G401.6 (cell line): Measurements from ENCODE around the gene TAOK2.
"Not testable (repeated sequence)": the region's sequence is repeated elsewhere in the genome, so short reads cannot be mapped to it uniquely, and the experiment has no call there.

Experiments
- FAIRE-seq: peaks from 2 replicates; lab custom pipeline; 2012; peaks lifted over from hg19 to GRCh38; lab: Jason Lieb, UNC

Gene TAOK2

GRCh38 chr16:30004811-30005242 is 31.2 kb downstream of the TAOK2 start:
- no peak for FAIRE-seq

GRCh38 chr16:30005341-30006094 is 31.9 kb downstream of the TAOK2 start:
- FAIRE-seq = peak; percentile 82

DNA sequence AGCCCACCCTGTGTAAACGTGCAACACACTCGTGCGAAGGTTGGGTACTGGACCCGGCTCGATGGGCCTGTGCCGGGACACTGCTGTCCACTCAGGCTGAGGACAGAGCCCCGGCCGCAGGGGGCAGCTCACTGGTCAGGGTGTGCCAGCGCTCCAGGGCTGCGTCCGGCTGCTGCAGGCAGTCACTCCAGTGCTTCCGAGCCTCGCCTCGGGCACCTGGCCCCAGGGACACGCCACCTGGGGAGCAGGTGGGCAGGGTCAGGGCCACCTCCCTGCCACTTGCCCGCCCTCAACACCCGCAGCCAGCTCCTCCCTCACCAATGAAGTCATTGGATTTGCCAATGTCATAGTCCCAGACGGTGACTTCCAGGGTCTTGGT is 32.4 kb downstream of the TAOK2 start:
- FAIRE-seq = no peak

DNA sequence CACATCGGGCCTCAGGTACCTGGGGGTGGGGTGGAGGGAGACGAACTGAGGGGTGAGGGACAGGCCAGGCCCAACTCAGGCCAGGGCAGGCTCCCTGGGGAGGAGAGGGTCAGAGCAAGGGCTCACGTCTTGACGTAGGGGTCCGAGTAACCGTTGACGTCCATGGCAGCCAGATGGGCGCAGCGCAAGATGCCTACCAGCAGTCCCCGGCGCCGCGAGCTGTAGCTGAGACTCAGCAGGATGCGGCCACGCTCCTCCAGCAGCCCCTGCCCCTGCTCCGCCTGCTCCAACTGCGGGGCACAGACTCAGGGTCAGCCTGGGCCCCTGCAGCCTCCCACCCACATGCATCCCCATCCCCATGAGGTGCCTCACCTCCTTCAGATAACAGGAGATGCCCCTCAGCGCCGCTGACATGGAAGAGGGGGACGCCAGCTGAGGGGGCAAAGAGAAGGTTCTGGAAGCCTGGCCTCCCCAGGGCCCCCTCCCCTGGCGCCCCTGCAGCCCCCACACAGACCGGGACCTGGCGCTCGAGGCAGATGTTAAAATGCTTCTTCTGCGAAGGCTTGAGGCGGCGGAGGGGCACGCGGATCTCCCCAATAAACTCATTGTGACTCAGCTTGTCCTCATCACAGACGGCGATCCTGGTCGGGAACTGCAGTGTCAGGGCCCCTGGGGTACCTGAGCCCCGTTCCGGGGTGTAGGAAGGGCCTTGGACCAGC is 33.1 kb downstream of the TAOK2 start:
- FAIRE-seq = no peak

DNA sequence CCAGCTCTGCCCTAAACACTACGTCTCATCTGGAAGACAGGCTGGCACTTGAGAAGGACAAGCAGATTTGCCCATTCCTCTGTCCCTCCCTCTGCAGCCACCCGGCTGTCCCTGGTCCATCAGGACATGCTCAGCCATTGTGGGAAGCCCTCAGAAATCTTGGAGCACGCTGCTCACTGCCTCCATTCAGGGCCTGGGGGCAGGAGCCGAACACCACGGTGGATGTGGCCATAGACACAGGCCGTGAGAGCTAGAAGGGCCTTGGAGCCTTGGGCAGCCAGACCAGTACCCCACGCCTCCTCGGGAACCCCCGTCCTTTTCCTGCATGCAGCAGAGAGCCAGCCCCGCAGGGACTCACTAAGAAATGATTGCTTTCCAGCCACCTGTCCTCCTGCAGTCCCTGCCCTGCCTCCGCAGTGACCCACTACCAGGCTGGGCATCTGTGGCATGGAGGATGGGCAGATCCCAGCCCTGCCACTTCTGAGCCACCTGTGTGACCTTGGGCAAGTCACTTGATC is 33.8 kb downstream of the TAOK2 start:
- no peak for FAIRE-seq

DNA sequence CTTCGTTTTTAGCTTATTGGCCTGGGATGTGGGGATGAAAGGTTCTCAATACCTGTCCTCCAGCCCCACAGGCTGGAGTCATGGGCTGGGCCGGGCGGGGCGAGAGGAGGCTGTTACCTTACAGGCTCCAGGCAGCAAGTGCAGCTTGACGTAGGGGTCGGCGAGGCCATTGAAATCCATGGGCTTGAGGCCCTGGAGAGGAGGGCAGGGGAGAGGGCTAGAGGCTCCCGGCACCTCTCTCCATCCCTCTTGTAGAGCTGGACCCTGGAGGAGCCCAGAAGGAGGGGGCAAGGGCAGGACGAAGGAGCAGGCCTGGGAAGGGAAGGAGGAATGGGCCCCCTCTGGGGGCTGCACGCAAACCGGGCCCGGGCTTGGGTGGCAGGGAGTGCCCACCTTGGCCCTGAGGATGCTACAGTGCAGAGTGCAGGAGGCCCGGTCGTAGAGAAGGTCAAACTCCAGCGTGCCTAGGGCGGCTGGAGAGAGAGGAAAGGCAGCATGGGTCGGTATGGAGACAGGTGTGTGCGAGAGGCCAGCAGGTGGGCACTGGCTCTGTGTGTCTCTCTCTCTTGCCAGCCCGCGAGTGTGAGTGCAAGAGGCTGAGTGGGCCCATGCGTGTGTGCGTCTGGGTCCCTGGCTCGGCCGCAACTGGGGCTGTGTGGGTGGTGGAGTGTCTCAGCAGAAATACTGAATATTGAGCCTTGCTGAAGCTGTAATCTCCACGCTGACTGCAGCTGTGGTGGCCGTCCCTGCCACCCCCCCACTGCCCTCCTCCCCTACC is 35.6 kb downstream of the TAOK2 start:
- no peak for FAIRE-seq

DNA sequence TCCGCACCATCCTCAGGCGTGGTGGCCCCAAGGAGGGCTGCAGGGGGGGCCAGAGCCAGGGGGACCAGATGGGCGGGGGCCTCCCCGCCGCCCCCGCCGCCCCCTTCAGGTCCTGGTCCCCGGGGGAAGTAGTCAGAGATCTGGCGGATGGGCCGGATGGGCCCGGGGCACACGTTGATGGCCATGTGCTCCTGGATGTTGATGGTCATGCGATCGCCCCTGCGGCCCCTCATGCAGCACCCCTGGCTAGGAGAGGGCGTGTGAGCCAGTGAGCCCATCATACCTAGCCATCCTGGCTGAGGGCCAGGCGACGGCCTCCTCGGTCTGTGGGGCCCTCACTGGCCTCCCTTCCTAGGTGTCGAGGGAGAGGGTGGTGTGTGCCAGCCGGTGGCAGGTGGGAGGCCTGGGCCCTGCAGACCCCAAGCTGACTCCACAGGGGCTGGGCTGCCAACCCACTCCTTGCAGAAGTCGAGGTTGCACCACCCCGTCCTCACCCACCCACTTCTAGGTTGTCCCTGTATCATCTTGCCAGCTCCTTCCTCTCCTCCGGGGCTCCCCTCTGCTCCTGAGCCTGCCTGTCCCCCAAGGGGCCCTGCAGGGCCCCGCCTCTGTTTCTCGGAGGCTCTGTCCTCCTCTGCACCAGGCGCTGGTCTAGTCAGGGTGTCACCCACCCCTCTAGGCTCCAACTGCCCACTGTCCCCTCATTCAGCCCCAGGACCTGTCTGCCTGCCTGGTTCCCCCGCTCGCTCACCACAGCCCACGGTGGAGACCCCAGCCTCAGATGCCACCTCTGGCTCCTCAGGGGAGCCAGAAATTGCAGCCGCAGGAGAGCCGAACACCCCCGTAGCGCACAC is 36.5 kb downstream of the TAOK2 start:
- no peak for FAIRE-seq

- FAIRE-seq = no peak
Observed at GRCh38 chr16:30010844-30011713, 37.4 kb downstream of the TAOK2 start, which contains the start of gene DOC2A. TSS of gene DOC2A (minus strand) at chr16:30011027. CDS start at chr16:30010222, 805 bp downstream.

- no peak for FAIRE-seq
Observed at GRCh38 chr16:30011714-30012504, 38.2 kb downstream of the TAOK2 start.

DNA sequence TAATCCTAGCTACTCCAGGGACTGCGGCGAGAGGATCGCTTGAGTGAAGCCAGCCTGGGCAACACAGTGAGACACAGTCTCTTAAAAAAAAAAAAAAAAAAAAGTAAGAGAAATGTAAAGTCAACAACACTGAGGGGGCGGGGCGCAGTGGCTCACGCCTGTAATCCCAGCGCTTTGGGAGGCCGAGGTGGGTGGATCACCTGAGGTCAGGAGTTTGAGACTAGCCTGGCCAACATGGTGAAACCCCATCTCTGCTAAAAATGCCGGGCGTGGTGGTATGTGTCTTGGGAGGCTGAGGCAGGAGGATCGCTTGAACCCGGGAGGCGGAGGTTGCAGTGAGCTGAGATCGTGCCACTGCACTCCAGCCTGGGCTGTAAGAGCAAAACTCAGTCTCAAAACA is 38.9 kb downstream of the TAOK2 start:
- FAIRE-seq = not testable (repeated sequence)

- FAIRE-seq = not testable (repeated sequence)
Observed at GRCh38 chr16:30015450-30015849, 41.8 kb downstream of the TAOK2 start.

DNA sequence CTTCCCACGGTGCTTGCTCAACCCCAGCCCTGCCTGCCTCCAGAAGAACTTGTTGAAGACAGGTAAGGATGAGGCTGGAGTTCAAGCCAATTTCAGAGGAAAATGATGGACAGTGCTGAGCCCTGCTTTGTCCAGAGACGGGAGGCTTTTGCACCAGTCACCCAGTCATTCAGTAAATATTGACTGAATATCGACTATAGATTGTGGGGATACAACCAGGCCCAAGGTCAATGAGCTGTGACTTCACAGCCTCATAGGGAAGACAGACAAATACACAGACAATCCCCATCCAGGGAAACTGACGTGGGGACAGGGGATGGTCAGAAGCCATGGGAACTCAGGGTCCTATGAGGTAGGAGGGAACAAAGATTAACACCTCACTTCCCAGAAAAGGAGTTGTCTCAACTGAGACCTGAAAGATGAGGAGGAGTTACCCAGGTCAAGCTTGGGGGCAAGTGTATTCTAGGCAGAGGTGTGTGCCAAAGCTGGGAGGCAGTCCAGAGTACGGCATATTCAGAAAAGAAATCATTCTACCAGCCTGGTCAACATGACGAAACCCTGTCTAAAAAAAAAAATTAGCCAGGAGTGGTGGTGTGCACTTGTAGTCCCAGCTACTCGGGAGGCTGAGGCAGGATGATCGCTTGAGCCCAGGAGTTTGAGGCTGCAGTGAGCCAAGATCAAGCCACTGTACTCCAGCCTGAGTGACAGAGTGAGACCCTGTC is 43.0 kb downstream of the TAOK2 start:
- no peak for FAIRE-seq

DNA sequence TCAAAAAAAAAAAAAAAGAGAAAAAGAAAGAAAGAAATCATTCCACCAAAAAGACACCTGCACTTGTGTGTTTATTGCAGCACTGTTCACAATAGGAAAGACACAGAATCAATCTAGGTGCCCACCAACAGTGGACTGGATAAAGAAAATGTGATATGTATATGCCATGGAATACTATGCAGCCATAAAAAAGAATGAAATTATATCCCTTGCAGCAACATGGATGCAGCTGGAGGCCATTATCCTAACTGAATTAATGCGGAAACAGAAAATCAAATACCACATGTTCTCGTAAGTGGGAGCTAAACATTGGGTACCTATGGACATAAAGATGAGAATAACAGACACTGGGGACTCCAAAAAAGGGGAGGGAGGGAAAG is 43.6 kb downstream of the TAOK2 start:
- FAIRE-seq = no peak

GRCh38 chr16:30017937-30018336 is 44.3 kb downstream of the TAOK2 start:
- FAIRE-seq = not testable (repeated sequence)

- FAIRE-seq = no peak
Observed at GRCh38 chr16:30018731-30019158, 45.1 kb downstream of the TAOK2 start.

GRCh38 chr16:30022887-30023286 is 49.2 kb downstream of the TAOK2 start, which contains the start of gene C16orf92:
TSS of gene C16orf92 (plus strand) at chr16:30023198. CDS start at chr16:30023341, 143 bp downstream.
- no peak for FAIRE-seq

DNA sequence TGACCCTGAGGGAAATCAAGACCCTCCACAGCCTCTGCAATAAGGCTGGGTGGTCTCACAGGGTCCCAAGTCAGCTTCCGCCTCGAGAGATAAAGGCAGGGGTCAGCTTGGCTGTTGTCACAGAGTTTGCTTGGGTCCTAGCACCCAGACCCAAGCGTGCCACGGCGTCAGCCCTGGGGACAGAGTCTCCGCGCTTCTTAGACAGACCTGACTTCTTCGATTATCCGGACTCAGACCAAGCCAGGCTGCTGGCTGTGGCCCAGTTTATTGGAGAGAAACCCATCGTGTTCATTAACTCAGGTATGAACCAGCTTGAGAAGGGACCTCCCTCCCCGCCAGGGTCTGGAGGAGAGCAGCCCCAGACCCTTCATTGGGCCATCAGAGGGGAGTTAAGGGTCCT is 49.9 kb downstream of the TAOK2 start:
- FAIRE-seq = no peak

GRCh38 chr16:30024451-30024850 is 50.8 kb downstream of the TAOK2 start:
- FAIRE-seq = no peak

- FAIRE-seq = no peak
Observed at GRCh38 chr16:30025156-30025555, 51.5 kb downstream of the TAOK2 start.
